ENCODE data around the gene XRRA1.

- TF ChIP-seq TP53 (CRISPR knock-in tag; IDR thresholded peaks at IDR 0.05) (no peak), E2F5 (CRISPR knock-in tag; IDR thresholded peaks at IDR 0.05) (no peak), CTCF (IDR thresholded peaks at IDR 0.05) (no peak), ATF2 (CRISPR knock-in tag; IDR thresholded peaks at IDR 0.05; ENCODE audit: borderline replicate concordance, low read depth) (no peak), SP1 (CRISPR knock-in tag; conservative IDR thresholded peaks at IDR 0.05) (no peak), MYBL2 (CRISPR knock-in tag; IDR thresholded peaks at IDR 0.05) (no peak), CBFB (CRISPR knock-in tag; IDR thresholded peaks at IDR 0.05; ENCODE audit: low read depth) (no peak), USF1 (CRISPR knock-in tag; IDR thresholded peaks at IDR 0.05) (no peak), CREM (CRISPR knock-in tag; IDR thresholded peaks at IDR 0.05) (no peak), MAX (CRISPR knock-in tag; IDR thresholded peaks at IDR 0.05) (no peak), PREB (CRISPR knock-in tag; IDR thresholded peaks at IDR 0.05; ENCODE audit: borderline replicate concordance) (no peak)
These were observed 108.9 kb downstream of the XRRA1 start for GRCh38 chr11:74839971-74840370.

Data from WTC11 (cell line).